Superior temporal gyrus (tissue), 1 donor: ENCODE data around the gene PRICKLE1.

Experiments
- DNase-seq: peaks from one replicate; pipeline ENCODE4 v3.0.0-alpha.2; 2016; ENCODE audit errors: extremely low spot score

PRICKLE1 gene

DNA sequence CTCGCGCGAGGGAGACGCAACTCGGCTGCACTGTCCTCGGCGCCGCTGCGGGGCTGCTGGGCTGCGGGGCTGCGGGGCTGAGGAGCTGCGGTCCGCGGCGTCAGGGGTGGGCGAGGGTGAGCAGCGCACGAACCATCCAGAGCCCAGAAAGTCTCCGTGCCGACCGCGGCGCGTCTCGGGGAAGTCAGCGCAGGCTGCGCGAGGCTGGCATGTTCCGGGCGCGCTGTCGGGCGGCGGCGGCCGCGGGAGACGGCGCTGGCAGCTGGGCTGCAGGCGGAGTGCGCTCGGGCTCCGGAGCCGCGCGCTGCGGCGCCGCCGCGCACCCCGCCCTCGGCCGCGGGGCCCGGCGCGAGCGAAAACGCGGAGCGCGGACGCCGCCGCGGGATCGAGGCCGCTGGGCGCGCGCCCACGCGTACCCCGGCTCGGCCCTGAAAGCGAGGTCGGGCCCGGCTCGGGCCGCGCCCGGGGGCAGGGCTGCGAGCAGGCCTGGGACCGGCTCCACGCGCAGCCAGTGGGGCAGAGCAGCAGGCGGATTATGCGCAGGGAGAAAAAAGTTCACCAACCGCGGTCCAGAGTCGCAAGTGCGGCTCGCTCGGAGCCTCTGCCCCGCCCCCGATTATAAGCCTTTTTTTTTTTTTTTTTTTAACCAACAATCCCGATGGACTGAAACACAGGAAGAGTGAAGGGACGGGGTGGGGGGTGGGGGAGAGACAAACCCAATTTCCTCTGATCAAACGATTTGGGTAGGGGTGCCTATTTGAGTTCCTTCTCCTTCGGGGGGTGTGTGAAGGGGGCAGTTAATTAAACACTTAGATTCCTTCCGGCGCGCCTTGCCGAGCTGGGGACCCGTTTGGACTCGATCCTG lies at the start of gene PRICKLE1:
Gene PRICKLE1 (minus strand): TSS at position 282 of the 865 bp plus-strand sequence. CDS start 117,230 bp downstream, outside the sequence.
- DNase-seq = no peak

GRCh38 chr12:42638697-42639096 lies 49.2 kb upstream of the PRICKLE1 start:
- no peak for DNase-seq

DNA sequence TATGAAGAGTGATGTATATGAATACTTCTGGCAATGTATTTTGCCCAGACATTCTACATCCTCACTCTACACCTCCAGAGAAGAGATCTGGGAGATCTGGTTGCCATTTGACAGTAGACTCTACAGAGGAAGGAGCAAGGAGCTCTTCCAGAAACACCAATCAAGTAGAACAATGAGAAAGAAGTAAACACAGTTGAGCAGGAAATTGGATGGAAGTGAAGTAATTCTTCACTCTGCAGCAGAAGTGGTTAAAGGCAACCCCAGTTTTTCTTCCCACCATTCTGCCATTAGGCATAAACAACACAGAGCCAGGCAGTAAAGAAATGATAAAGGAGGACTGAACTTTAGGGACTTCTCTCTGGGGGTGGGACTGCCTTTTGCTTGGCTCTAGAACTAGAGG lies 48.5 kb upstream of the PRICKLE1 start:
- no peak for DNase-seq

DNA sequence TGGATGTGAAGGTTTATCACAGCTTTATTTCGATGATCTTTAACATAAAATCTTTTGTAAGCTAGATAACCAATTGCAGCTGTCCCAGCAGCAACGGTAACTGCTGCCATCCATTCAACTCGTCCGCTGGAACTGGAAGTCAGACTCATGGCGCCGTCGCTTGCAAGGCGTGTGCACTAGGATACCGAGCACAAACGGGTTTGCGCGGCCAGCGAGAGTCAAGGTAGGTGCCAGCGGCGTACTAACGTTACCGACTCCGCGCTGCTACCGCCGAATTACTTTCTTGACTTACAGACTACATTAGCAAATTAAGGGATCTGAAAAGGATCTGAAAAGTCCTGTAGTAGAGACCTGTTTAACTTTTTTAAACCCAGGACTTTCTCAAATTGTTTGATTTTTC lies 47.4 kb upstream of the PRICKLE1 start:
- DNase-seq = no peak

- DNase-seq = no peak
Measured at GRCh38 chr12:42633594-42633993, 44.0 kb upstream of the PRICKLE1 start.

- no peak for DNase-seq
Measured at GRCh38 chr12:42631513-42631912, 42.0 kb upstream of the PRICKLE1 start.

DNA sequence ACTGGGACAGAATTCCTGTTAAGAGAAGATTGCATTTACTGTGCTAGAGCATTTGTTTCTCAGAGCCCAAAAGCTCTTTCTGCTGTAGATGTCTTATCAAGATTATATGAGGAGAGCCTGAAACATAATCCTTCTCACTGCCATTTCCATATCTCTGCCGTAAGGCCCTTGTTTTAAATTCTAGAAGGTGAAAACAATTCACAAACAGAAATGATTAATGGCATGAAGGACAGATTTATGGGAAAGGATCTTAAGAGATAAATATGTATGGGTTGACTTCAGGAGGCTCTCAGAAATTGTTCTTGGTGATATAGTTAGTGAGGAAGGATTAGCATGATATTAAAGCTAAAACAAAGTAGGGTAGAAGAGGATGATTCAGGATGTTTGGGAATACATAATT lies 40.8 kb upstream of the PRICKLE1 start:
- no peak for DNase-seq

GRCh38 chr12:42627151-42627550 lies 37.6 kb upstream of the PRICKLE1 start:
- no peak for DNase-seq

DNA sequence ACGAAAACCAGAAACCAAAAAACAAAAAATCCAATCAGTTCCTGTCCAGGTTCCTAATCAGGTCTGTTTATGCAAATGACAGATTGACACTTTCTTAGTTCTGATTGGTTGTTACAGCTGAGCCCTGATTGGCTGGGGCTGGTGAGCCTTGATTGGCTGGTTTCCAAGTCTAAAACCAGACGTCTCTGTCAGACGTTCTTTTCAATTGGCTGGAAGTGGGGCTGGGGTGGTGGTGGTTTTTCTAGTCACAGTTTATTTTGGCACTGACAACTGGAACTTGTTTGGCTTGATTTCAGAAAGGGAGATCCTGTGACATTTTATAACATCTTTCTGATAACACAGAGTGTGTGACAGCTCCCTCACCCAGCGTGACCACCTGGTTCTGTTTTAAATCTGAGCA lies 36.1 kb upstream of the PRICKLE1 start:
- DNase-seq = no peak

DNA sequence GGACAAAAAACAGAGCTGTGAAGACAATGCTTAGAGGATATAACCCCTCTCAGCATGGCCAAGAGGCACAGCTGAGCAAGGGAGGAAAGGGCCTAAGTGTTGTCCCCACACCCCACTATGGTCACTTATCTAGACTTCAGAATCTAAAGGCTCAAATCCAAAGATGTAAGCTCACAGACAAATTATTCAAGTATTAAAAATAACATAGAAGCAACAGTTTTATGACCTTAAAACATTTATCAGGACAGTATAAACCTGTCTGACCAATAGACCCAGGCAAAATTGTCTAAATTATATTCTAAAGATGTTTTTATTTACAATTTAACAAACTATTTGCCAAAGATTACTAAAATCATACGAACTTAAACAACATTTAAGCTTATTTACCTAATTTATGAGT lies 28.1 kb upstream of the PRICKLE1 start:
- DNase-seq = no peak

- no peak for DNase-seq
Measured at GRCh38 chr12:42615006-42615405, 25.5 kb upstream of the PRICKLE1 start.

DNA sequence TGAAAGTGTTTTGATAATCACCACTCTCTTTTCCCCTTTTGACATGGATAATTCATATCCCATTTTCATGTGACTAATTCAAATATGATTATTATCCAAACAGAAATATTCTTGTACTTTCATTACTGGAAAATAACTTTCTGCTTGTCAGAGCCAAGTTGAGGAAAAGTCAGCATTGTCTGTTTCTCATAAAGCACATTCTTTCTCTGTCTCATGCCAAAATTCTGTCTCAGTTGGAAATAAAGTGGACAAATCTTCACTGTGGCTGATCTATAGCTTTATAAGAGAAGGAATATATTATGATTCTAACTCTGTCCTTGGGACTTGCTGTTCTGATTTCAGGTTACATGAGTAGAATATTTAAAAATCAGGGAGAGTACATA lies 22.7 kb upstream of the PRICKLE1 start:
- no peak for DNase-seq

GRCh38 chr12:42611571-42612230 lies 22.2 kb upstream of the PRICKLE1 start:
- no peak for DNase-seq

- DNase-seq = no peak
Measured at GRCh38 chr12:42609605-42610004, 20.1 kb upstream of the PRICKLE1 start.

- DNase-seq = no peak
Measured at GRCh38 chr12:42608196-42608825, 18.8 kb upstream of the PRICKLE1 start.

DNA sequence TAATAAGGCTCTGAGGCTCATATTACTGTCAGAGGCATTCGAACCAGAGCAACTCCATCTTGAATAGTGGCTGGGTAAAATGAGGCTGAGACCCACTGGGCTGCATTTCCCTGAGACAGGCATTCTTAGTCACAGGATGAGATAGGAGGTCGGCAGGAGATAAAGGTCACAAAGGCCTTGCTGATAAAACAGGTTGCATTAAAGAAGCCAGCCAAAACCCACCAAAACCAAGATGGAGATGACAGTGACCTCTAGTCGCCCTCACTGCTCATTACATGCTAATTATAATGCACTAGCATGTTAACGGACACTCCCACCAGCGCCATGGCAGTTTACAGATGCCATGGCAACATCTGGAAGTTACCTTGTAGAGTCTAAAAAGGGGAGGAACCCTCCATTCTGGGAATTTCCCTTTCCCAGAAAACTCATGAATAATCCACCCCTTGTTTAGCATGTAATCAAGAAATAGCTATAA lies 18.1 kb upstream of the PRICKLE1 start:
- DNase-seq = no peak

DNA sequence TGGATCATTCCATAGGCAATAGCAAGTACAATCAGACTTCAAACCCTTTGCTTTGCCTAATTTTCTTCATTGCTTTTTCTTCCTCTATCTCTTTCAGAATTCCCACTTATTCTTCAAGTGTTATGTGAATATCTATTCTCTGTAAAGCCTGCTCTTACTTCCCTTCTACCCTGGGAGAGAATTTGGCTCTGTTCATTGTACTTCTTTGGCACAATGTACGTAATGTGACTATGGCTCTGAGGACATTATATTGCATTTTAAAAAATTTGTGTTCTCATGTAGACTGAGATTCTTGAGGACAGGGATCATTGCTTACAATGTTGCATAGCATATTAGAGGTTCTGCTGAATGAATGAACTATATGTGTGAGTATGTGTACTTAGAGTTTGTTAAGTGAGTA lies 16.9 kb upstream of the PRICKLE1 start:
- DNase-seq = no peak

- no peak for DNase-seq
Measured at GRCh38 chr12:42605685-42606084, 16.1 kb upstream of the PRICKLE1 start.

DNA sequence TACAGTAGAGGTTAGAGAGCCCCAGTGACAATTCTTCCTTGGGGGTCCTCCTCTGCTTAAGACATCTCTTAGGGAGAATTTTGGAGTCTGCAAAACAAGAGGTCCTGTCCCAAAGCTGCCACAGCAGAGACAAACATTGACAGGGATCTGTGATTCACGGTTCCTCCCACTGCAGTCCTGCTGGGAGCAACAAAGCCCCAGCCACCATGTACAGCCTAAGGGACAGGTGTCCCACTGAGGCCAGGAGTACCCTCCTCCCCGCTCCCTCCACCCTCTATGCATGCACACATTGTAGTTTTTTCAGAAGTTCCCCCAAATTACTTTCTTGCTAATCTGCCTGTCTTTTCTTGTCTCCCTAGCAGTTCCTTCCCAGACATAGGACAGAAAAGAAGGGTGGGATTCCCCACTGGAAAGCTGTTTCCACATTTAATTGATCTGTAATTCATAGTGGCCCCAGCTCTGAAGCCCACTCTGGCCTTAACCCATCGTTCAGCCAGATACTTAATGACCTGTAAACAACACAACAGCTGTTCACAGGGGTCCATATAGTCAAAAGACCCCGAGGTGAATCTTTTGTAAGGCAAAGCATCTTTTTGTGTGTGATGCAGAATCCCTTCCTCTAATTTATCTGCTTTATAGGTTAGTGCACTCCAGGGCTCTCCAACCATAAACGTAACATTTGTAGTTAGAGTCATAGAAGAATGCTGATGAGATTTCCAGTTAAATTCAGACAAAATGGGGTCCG lies 13.9 kb upstream of the PRICKLE1 start:
- DNase-seq = no peak

GRCh38 chr12:42593874-42594273 lies 4.3 kb upstream of the PRICKLE1 start:
- no peak for DNase-seq

DNA sequence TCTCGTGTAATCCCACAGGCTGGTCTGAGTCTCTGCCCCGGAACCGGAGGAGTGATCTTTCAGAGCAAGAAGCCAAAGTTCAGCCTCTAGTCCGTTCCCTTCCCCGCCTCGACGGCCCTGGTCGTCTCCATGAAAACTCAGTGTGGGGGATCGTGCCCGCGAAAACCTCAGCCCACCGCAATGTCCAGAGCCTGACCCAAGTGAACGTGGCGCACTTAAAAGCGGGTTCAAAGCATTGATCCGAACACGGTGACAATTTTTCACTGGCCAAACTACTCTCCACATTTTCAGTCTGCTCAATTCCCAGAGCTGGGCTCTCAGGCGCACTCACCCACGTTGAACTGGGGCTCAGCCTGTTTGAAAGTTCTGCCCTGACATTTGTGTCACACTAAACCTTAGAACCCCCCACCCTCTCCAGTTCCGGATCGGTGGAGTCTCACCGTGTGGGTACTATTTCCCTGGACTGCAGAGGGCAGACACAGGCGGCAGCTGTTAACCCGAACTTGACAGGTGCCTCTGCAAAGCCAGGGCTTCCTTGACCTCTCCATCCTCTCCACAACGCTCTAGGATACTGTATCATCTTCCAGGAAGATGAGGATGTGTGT lies 886 bp upstream of the PRICKLE1 start:
- DNase-seq = no peak
